Calu3 (cell line): ENCODE measurements around the gene C2CD3. TPM values are rescaled to one million over a fixed set of nuclear protein-coding genes. Genes with fewer than 3 reads are reported as not detected.

Experiments used
- BruUV-seq: library from RNA; stranded (reverse); fragments of 400-500 nt; replicated peaks from 2 replicates; lab custom pipeline; 2021; lab: Mats Ljungman, UMichigan
- CTCF ChIA-PET: fragments of 300-600 bp; sonication (Branson Sonifier 250); formaldehyde crosslinking; loops from one replicate; lab custom pipeline; 2022; ENCODE audit warnings: antibody characterized with exemption; lab: Charles Lee
- DNase-seq: peaks from one replicate; pipeline ENCODE4 v3.0.0; 2022
- H3K27ac Mint-ChIP-seq: one replicate; pipeline ENCODE4 v1.8.0; 2022; ENCODE audit warnings: mixed read lengths; ENCODE audit not compliant: unreplicated experiment
- H3K27me3 Mint-ChIP-seq: one replicate; pipeline ENCODE4 v1.8.0; 2022; ENCODE audit warnings: mixed read lengths; ENCODE audit not compliant: unreplicated experiment
- H3K36me3 Mint-ChIP-seq: one replicate; pipeline ENCODE4 v1.8.0; 2022; ENCODE audit warnings: mild to moderate bottlenecking, moderate library complexity, mixed read lengths; ENCODE audit not compliant: insufficient read depth, unreplicated experiment
- H3K4me1 Mint-ChIP-seq: one replicate; pipeline ENCODE4 v1.8.0; 2022; ENCODE audit warnings: mild to moderate bottlenecking, low read depth, mixed read lengths; ENCODE audit not compliant: unreplicated experiment
- H3K4me3 Mint-ChIP-seq: one replicate; pipeline ENCODE4 v1.8.0; 2022; ENCODE audit warnings: mild to moderate bottlenecking, low read depth, moderate library complexity, mixed read lengths; ENCODE audit not compliant: unreplicated experiment
- H3K9me3 Mint-ChIP-seq: one replicate; pipeline ENCODE4 v1.8.0; 2022; ENCODE audit warnings: low read depth, mixed read lengths; ENCODE audit not compliant: unreplicated experiment
- intact Hi-C: fragments of 100-400 bp; cut with micrococcal nuclease; formaldehyde crosslinking; loops from one replicate; pipeline ENCODE4 v1.10.0; 2022; ENCODE audit not compliant: unreplicated experiment
- total RNA-seq: library from RNA; stranded (reverse); gene quantifications from 2 replicates; pipeline ENCODE4 v1.2.3, GENCODE V29; 2022
- TF ChIP-seq, protein P1 (sequence below): fragments of 200-600 bp; IDR thresholded peaks from one replicate; pipeline ENCODE4 v1.8.0; 2022; ENCODE audit warnings: antibody characterized with exemption; ENCODE audit not compliant: unreplicated experiment

Gene C2CD3
- total RNA-seq, 1 experiment from 2014 or later = 26.9 TPM

DNA sequence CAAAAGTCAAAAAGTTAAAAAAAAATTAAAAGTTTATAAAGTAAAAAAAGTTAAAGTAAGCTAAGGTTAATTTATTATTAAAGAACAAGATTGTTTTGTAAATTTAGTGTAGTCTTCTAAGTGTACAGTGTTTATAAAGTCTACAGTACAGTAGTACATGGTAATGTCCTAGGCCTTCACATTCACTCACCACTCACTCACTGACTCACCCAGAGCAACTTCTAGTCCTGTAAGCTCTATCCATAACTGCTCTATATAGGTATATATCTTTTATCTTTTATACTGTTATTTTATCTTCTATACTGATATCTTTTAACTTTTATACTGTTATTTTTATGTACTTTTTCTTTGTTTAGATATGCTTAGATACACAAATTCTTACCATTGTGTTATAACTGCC, 11.2 kb downstream of the C2CD3 start:
- Mint-ChIP-seq H3K4me1 (no peaks in the 10 kb centered on the region), H3K9me3 (no peaks in the 10 kb centered on the region), H3K36me3 (no peaks in the 10 kb centered on the region), H3K27ac (no peak overlapping the region), H3K27me3 (no peaks in the 10 kb centered on the region), H3K4me3 (no peak overlapping the region)
- TF ChIP-seq, protein P1, sequence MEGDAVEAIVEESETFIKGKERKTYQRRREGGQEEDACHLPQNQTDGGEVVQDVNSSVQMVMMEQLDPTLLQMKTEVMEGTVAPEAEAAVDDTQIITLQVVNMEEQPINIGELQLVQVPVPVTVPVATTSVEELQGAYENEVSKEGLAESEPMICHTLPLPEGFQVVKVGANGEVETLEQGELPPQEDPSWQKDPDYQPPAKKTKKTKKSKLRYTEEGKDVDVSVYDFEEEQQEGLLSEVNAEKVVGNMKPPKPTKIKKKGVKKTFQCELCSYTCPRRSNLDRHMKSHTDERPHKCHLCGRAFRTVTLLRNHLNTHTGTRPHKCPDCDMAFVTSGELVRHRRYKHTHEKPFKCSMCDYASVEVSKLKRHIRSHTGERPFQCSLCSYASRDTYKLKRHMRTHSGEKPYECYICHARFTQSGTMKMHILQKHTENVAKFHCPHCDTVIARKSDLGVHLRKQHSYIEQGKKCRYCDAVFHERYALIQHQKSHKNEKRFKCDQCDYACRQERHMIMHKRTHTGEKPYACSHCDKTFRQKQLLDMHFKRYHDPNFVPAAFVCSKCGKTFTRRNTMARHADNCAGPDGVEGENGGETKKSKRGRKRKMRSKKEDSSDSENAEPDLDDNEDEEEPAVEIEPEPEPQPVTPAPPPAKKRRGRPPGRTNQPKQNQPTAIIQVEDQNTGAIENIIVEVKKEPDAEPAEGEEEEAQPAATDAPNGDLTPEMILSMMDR = no peak
- intact Hi-C loops = no loop called here
- BruUV-seq = no TSS peak
- CTCF ChIA-PET = interaction anchor here (0.6 to 1.2 kb wide), 2 partner anchors 10 to 239 kb away, joined by 4 read pairs; no protein-coding TSS in a partner anchor
- no peak for DNase-seq

DNA sequence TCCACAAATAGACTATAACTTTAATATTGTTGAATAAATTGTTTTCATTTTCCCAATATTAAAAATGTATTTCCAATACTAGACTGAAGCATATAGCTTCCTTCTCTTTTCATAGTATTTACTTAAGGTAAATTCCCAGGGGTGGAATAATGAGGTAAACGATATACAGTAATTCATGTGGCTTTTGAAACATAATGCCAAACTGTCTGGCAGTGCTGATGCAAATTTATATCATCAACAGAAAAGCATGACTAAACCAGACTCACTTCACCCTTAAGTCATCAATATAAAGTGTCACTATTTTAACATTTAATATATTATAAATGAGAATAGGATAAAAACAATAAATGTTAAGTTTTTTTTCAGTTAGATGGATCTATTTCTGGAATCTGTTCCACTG, 13.6 kb downstream of the C2CD3 start:
- no peaks in the 10 kb centered on the region for H3K4me1 Mint-ChIP-seq
- TF ChIP-seq, protein P1 = no peak
- CTCF ChIA-PET = no interaction called here
- H3K27ac Mint-ChIP-seq = no peak overlapping the region
- H3K27me3 Mint-ChIP-seq = no peaks in the 10 kb centered on the region
- no TSS peak for BruUV-seq
- intact Hi-C loops = no loop called here
- peaks cover 2% of the 10 kb centered on the region for H3K9me3 Mint-ChIP-seq
- no peak overlapping the region for H3K4me3 Mint-ChIP-seq
- no peaks in the 10 kb centered on the region for H3K36me3 Mint-ChIP-seq
- DNase-seq = no peak

DNA sequence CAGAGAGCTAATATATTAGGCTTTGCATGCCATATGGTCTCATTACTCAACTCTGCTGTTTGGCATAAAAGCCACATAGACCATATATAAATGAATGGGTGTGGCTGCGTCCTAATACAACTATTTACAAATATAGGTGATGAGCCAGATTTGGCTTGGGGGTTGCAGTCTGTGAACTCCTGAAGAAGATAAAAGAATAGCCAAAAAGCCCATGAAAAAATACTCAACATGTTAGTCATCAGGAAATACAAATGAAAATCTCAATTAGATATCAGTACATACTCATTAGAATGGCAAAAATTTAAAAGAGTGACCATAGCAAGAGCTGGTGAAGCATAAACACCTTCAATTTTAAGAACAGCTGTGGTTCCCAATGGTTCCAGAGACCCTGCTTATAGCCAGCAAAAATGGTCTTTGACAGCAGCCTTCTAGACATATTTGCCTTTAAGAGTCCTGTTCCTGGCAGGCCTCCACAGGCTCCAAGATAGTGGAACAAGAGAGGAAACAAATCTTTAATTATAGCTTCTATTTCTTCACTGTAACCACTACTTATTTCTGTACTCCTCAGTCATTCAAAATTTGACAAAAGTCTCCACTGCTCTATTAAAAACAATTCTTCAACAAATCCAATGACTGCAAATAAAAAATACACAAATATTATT, 16.1 kb downstream of the C2CD3 start:
- CTCF ChIA-PET = no interaction called here
- no peak for DNase-seq

DNA sequence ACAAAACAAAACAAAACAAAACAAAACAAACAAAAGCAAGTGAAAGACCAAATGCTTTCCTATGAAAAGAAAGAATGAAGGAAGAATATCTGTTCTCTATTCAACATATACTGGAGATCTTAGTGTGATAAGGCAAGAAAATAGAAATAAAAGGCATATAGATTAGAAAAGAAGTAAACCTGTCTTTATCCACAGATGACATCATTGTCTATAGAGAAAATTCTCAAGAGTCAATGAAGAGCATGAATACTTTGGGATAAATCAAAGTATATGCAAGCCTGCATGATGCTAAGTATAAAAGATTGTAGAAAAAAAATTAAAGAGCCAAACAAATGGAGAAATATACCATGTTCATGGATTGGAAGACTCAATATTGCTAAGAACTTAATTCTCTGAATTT, 17.6 kb downstream of the C2CD3 start:
- Mint-ChIP-seq H3K27ac (no peak overlapping the region), H3K4me1 (peaks cover 8% of the 10 kb centered on the region), H3K4me3 (no peak overlapping the region), H3K36me3 (no peaks in the 10 kb centered on the region), H3K9me3 (peaks cover 2% of the 10 kb centered on the region), H3K27me3 (no peaks in the 10 kb centered on the region)
- intact Hi-C loops = no loop called here
- CTCF ChIA-PET = no interaction called here
- no TSS peak for BruUV-seq
- TF ChIP-seq, protein P1 = no peak
- DNase-seq = no peak

More for the DNA sequence above, 16.1 kb downstream of the C2CD3 start:
- H3K27ac Mint-ChIP-seq = no peak overlapping the region
- no peak overlapping the region for H3K4me3 Mint-ChIP-seq
- TF ChIP-seq, protein P1 = no peak
- H3K9me3 Mint-ChIP-seq = peaks cover 2% of the 10 kb centered on the region
- no peaks in the 10 kb centered on the region for H3K36me3 Mint-ChIP-seq
- no peaks in the 10 kb centered on the region for H3K4me1 Mint-ChIP-seq
- BruUV-seq = no TSS peak
- intact Hi-C loops = no loop called here
- H3K27me3 Mint-ChIP-seq = no peaks in the 10 kb centered on the region
